Lung (tissue), 12 donors: ENCODE measurements around the gene LDLRAD2. TPM values are rescaled to one million over a fixed set of nuclear protein-coding genes. Genes with fewer than 3 reads are reported as not detected.
A peak's percentile ranks its signal among the peaks of the same experiment; 100 is the strongest.
"Not testable (repeated sequence)": the region's sequence is repeated elsewhere in the genome, so short reads cannot be mapped to it uniquely, and the experiment has no call there.

Source experiments
- ATAC-seq: fragments of 200-7000 bp; cut with Tn5 transposase; one replicate; pipeline ENCODE4 v1.9.1; 2020; ENCODE audit warnings: moderate number of reproducible peaks; ENCODE audit not compliant: insufficient read depth, low FRiP score
- DNase-seq, 3 donors: peaks; one replicate each; pipeline ENCODE4 v3.0.0-alpha.2; 2013 to 2017
- H3K27ac ChIP-seq, 2 donors: one replicate each; pipeline ENCODE4 v1.5.1; 2013; ENCODE audit warnings: mild to moderate bottlenecking in 2 of 2, moderate library complexity in 2 of 2, control low read depth in 1 of 2, inconsistent platforms in 1 of 2, low read depth in 1 of 2, low read length in 1 of 2
- H3K27me3 ChIP-seq, 3 donors: one replicate each; pipeline ENCODE4 v1.5.1; 2013; ENCODE audit warnings: low read length in 2 of 3; ENCODE audit not compliant: control insufficient read depth in 3 of 3, insufficient read depth in 3 of 3
- H3K36me3 ChIP-seq, 4 donors: one replicate each; pipeline ENCODE4 v1.5.1; 2013; ENCODE audit warnings: low read length in 4 of 4, mild to moderate bottlenecking in 1 of 4, moderate library complexity in 1 of 4; ENCODE audit not compliant: control insufficient read depth in 4 of 4, insufficient read depth in 4 of 4
- H3K4me1 ChIP-seq, 5 donors: one replicate each; pipeline ENCODE4 v1.5.1; 2013; ENCODE audit warnings: low read length in 5 of 5, mild to moderate bottlenecking in 2 of 5, moderate library complexity in 1 of 5; ENCODE audit not compliant: control insufficient read depth in 5 of 5, insufficient read depth in 5 of 5
- H3K4me3 ChIP-seq: one replicate; pipeline ENCODE4 v1.5.1; 2013; ENCODE audit warnings: mild to moderate bottlenecking, control low read depth, moderate library complexity
- H3K9ac ChIP-seq, 2 donors: one replicate each; pipeline ENCODE4 v1.5.1; 2013; ENCODE audit warnings: low read length in 2 of 2, control low read depth in 1 of 2; ENCODE audit not compliant: insufficient read depth in 1 of 2
- H3K9me3 ChIP-seq, 4 donors: one replicate each; pipeline ENCODE4 v1.5.1; 2013; ENCODE audit warnings: low read length in 3 of 4, mild to moderate bottlenecking in 1 of 4, moderate library complexity in 1 of 4; ENCODE audit not compliant: control insufficient read depth in 4 of 4, insufficient read depth in 3 of 4
- CTCF ChIP-seq: IDR thresholded peaks from 2 replicates; pipeline ENCODE4 v1.5.1; 2012; ENCODE audit warnings: mild to moderate bottlenecking; ENCODE audit errors: control extremely low read depth, extremely low read depth
- WGBS, 2 donors: extraction: QIAGEN DNeasy Blood & Tissue Kit; methylation state at CpG; one replicate each; pipeline ENCODE4 v1.1.7; 2013; 5-methylcytosine and 5-hydroxymethylcytosine counted together
- polyA plus RNA-seq, 2 donors: library from polyadenylated mRNA; stranded (reverse); fragments of 200-250 nt; gene quantifications; one replicate each; pipeline ENCODE4 v1.2.1, GENCODE V29; 2013
- total RNA-seq, 2 donors: library from RNA; depleted of rRNA in 1 of 2; stranded (reverse); fragments of >200 nt in 1 of 2; gene quantifications; one replicate each; pipeline ENCODE4 v1.2.1, GENCODE V29; 2014 to 2021
- donor health status: control.
- donor health status: control.
- donor health status: Bipolar disorder and iron deficiency.
- donor health status: healthy.
- donor health status: DM: yes; HTN: yes; CAD: no.

The LDLRAD2 gene
- total and polyA plus RNA-seq, 4 donors = 0.20 to 2.8 (median 0.54) TPM

GRCh38 chr1:21775985-21776562 lies 36.0 kb upstream of the LDLRAD2 start:
- peak overlapping the region in 1 of 2 donors; percentile 13 for H3K9ac ChIP-seq
- no peak overlapping the region for H3K27ac ChIP-seq
- H3K36me3 ChIP-seq = no peaks in the 10 kb centered on the region
- H3K4me3 ChIP-seq = no peak overlapping the region
- H3K9me3 ChIP-seq = no peaks in the 10 kb centered on the region
- H3K27me3 ChIP-seq = no peaks in the 10 kb centered on the region
- no peak for ATAC-seq
- H3K4me1 ChIP-seq = peaks cover 0 to 6% (median 5%) of the 10 kb centered on the region in 5 donors
- TF ChIP-seq CTCF = no peak
- DNase-seq = peak in 2 of 3 donors; percentile 19 to 23

- H3K36me3 ChIP-seq, DNase-seq, ATAC-seq, H3K27ac ChIP-seq, H3K9me3 ChIP-seq, H3K4me3 ChIP-seq, H3K9ac ChIP-seq, H3K27me3 ChIP-seq: not testable (repeated sequence)
- WGBS, 2 donors = 79 to 85% methylated on average over 5 of the region's 5 CpGs
- H3K4me1 ChIP-seq = peaks cover 0 to 13% (median 9%) of the 10 kb centered on the region in 5 donors
Observed at GRCh38 chr1:21776925-21777324, 35.1 kb upstream of the LDLRAD2 start.

- Histone ChIP-seq H3K27ac (no peak overlapping the region), H3K4me3 (no peak overlapping the region), H3K36me3 (peaks cover 0 to 3% (median 0%) of the 10 kb centered on the region in 4 donors), H3K4me1 (peaks cover 0 to 14% (median 9%) of the 10 kb centered on the region in 5 donors), H3K9me3 (no peaks in the 10 kb centered on the region), H3K9ac (no peak overlapping the region), H3K27me3 (no peaks in the 10 kb centered on the region)
- ATAC-seq (no peak), DNase-seq (no peak)
- 96 to 100% methylated on average over 2 of the region's 2 CpGs for WGBS, 2 donors
- no peak for TF ChIP-seq CTCF
Observed at GRCh38 chr1:21778405-21778727, 33.7 kb upstream of the LDLRAD2 start.

GRCh38 chr1:21779613-21780521 lies 32.2 kb upstream of the LDLRAD2 start:
- Histone ChIP-seq H3K36me3 (peaks cover 0 to 3% (median 0%) of the 10 kb centered on the region in 4 donors), H3K4me3 (no peak overlapping the region), H3K9ac (no peak overlapping the region), H3K27me3 (no peaks in the 10 kb centered on the region), H3K27ac (no peak overlapping the region), H3K9me3 (no peaks in the 10 kb centered on the region), H3K4me1 (peaks cover 0 to 14% (median 6%) of the 10 kb centered on the region in 5 donors)
- no peak for TF ChIP-seq CTCF
- ATAC-seq = no peak
- 82% methylated on average over 12 of the region's 12 CpGs for WGBS, 2 donors
- no peak for DNase-seq
